Measurements from ENCODE around the gene MTA2. TPM values are rescaled to one million over a fixed set of nuclear protein-coding genes. Genes with fewer than 3 reads are reported as not detected.

Gene MTA2
- total RNA-seq, 2 donors from 2014 or later = 26.2 to 29.3 TPM

GRCh38 chr11:62546929-62547625, 54.6 kb downstream of the MTA2 start:
- Histone ChIP-seq H3K4me1 (peaks cover 99% of the 10 kb centered on the region), H3K9me3 (no peaks in the 10 kb centered on the region), H3K4me3 (peak overlapping the region; percentile 62 to 66), H3K36me3 (replicated peaks in 1 of 2; ENCODE audit: insufficient read depth in 1 of 2, low read depth in 2 of 2) (no peaks in the 10 kb centered on the region), H3K27ac (peak overlapping the region; percentile 85 to 93 (median 86)), H3K27me3 (no peaks in the 10 kb centered on the region)
- 22 to 49% methylated on average over 21 to 34 of the region's 40 CpGs for WGBS, 2 donors
- ATAC-seq (no peak), DNase-seq (no peak)
- TF ChIP-seq POLR2A (IDR thresholded peaks at IDR 0.05) = no peak
- TF ChIP-seq, protein P1, sequence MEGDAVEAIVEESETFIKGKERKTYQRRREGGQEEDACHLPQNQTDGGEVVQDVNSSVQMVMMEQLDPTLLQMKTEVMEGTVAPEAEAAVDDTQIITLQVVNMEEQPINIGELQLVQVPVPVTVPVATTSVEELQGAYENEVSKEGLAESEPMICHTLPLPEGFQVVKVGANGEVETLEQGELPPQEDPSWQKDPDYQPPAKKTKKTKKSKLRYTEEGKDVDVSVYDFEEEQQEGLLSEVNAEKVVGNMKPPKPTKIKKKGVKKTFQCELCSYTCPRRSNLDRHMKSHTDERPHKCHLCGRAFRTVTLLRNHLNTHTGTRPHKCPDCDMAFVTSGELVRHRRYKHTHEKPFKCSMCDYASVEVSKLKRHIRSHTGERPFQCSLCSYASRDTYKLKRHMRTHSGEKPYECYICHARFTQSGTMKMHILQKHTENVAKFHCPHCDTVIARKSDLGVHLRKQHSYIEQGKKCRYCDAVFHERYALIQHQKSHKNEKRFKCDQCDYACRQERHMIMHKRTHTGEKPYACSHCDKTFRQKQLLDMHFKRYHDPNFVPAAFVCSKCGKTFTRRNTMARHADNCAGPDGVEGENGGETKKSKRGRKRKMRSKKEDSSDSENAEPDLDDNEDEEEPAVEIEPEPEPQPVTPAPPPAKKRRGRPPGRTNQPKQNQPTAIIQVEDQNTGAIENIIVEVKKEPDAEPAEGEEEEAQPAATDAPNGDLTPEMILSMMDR (IDR thresholded peaks at IDR 0.05) = no peak
- intact Hi-C loops (cut with DNase I) = no loop called here

DNA sequence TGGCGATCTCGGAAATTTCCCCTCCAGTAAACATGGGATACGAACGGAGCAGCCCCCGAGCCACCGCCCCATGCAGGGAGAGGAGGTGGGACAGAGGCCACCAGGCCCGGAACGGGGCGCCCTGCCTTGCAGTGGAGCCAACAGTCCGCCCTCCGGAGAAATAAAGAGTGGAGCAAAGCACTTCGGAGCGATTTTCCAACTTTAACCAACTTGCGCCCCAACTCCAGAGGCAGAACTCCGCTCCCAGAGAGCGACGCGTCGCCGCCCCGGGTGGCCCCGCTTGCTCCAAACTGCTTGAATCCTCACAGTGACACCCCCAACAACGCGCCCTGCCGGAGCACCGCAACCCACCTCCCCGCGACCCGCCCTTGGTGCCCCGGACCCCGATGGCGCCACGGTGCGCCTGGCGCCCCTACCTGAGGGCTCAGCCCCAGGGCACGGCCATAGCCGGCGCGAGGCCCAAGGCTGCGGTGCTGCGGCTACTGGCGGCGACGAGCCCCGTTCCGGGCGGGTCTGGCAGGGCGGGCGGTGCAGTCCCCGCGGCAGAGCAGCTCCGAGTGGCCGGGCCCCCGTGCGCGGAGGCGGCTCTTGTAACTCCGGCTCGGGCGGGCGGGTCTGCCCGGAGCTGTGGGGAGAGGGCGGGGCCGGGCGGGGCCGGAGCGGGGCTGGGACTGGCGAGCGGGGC, 55.3 kb downstream of the MTA2 start, which contains the start of gene AHNAK:
Gene AHNAK (minus strand): TSS at position 563 of the 685 bp plus-strand sequence. CDS start 10,708 bp downstream, outside the sequence.
- ATAC-seq = peak; percentile 62
- Histone ChIP-seq H3K4me1 (peaks cover 98% of the 10 kb centered on the region), H3K36me3 (replicated peaks in 1 of 2; ENCODE audit: insufficient read depth in 1 of 2, low read depth in 2 of 2) (no peaks in the 10 kb centered on the region), H3K27me3 (no peaks in the 10 kb centered on the region), H3K4me3 (peak within 1 kb of the TSS; percentile 62 to 66), H3K27ac (peak within 1 kb of the TSS; percentile 85 to 93 (median 86)), H3K9me3 (no peaks in the 10 kb centered on the region)
- peak; percentile 70 to 84 (median 78) for DNase-seq
- TF ChIP-seq POLR2A (IDR thresholded peaks at IDR 0.05) = peak; percentile 42 to 84 (median 57)
- TF ChIP-seq, protein P1 (IDR thresholded peaks at IDR 0.05) = no peak
- WGBS, 2 donors = 1% methylated on average over 38 of the region's 69 CpGs; no CpG with 5 or more reads in 1 of the 2 donors
- intact Hi-C loops (cut with DNase I) = no loop called here

DNA sequence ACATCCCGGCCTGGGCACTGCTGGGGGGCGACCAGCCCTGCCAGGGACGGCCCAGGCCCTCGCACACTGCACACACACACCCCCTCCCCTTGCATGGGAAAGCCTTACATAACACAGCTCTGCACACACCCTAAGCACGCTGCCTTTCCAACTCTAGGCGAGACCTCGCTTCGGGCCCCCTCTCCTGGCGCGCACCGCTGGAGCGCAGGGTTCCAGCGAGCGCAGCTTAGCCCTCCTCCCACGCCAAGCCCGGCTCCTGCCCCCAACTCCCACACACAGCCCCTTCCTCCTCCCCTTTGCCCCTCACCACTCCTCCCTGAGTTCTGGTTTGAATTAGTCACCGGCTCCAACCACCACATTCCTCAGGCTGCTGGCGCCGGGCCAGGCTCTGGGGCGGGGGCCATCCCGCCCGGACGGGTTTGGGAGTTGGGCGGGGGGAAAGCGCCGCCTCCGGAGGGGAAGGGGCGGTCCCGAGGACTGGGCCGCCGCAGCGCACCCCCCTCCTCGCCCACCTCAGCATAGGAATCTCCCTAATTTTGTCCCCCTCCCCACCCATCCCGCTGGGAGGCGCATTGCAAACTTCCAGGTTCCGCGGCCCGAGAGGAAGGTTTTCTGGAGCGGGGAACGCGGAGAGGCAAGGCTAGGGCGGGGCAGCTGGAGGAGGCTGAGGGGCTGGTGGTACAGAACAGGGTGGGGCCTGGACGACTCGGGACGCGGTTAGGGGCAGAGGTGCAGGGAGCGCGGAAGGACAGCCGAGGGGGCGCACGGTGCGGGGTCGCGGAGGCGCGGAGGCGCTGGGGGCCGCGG, 56.0 kb downstream of the MTA2 start:
- intact Hi-C loops (cut with DNase I) = no loop called here
- H3K27me3 ChIP-seq = no peaks in the 10 kb centered on the region
- ATAC-seq = peak; percentile 59
- peak overlapping the region; percentile 62 to 66 for H3K4me3 ChIP-seq
- peaks cover 97% of the 10 kb centered on the region for H3K4me1 ChIP-seq
- no peaks in the 10 kb centered on the region for H3K36me3 ChIP-seq (replicated peaks in 1 of 2; ENCODE audit: insufficient read depth in 1 of 2, low read depth in 2 of 2)
- TF ChIP-seq, protein P1 (IDR thresholded peaks at IDR 0.05) = peak in 1 of 7 experiments; percentile 2
- peak; percentile 29 to 60 (median 58) for TF ChIP-seq POLR2A (IDR thresholded peaks at IDR 0.05)
- no peaks in the 10 kb centered on the region for H3K9me3 ChIP-seq
- peak overlapping the region; percentile 85 to 93 (median 86) for H3K27ac ChIP-seq
- DNase-seq = peak; percentile 81 to 91 (median 83)
- 0 to 1% methylated on average over 27 to 46 of the region's 59 CpGs for WGBS, 2 donors

- Histone ChIP-seq H3K4me1 (peaks cover 95% of the 10 kb centered on the region), H3K9me3 (no peaks in the 10 kb centered on the region), H3K27ac (peak overlapping the region; percentile 85 to 93 (median 86)), H3K27me3 (no peaks in the 10 kb centered on the region), H3K36me3 (replicated peaks in 1 of 2; ENCODE audit: insufficient read depth in 1 of 2, low read depth in 2 of 2) (no peaks in the 10 kb centered on the region), H3K4me3 (peak overlapping the region; percentile 62 to 66)
- WGBS, 2 donors = 13 to 36% methylated on average over 15 to 31 of the region's 32 CpGs
- no peak for TF ChIP-seq POLR2A (IDR thresholded peaks at IDR 0.05)
- TF ChIP-seq, protein P1 (IDR thresholded peaks at IDR 0.05) = no peak
- DNase-seq (peak in 1 of 4 donors; percentile 16), ATAC-seq (no peak)
- intact Hi-C loops (cut with DNase I) = loop anchor here (5.0 kb wide), 1 partner anchor 118 kb away; no protein-coding TSS in a partner anchor
These were observed 56.9 kb downstream of the MTA2 start for GRCh38 chr11:62544581-62545436.

Measured in body of pancreas (tissue), 4 donors.